HepG2 (cell line): ENCODE measurements around the gene BCAS3. TPM values are rescaled to one million over a fixed set of nuclear protein-coding genes. Genes with fewer than 3 reads are reported as not detected.

Source experiments
- CEBPB ChIP-seq: IDR thresholded peaks from 2 replicates; pipeline ENCODE4 v1.6.1; 2011; ENCODE audit warnings: low read depth, low read length, improper control_type of control experiment, borderline replicate concordance
- GLI4 ChIP-seq: sonication (generic); formaldehyde crosslinking; IDR thresholded peaks from 2 replicates; pipeline ENCODE4 v1.5.1; 2020; ENCODE audit warnings: missing genetic modification reagents, mild to moderate bottlenecking, moderate library complexity, borderline replicate concordance
- HOXA9 ChIP-seq: sonication (generic); formaldehyde crosslinking; IDR thresholded peaks from 2 replicates; pipeline ENCODE4 v1.8.1; 2022; ENCODE audit warnings: missing genetic modification reagents, mild to moderate bottlenecking, moderate library complexity, borderline replicate concordance
- KLF11 ChIP-seq: IDR thresholded peaks from 2 replicates; pipeline ENCODE4 v1.6.1; 2016; ENCODE audit warnings: missing compliant biosample characterization
- NR2F2 ChIP-seq: IDR thresholded peaks from 2 replicates; pipeline ENCODE4 v1.6.1; 2012; ENCODE audit warnings: low read depth, inconsistent platforms, borderline replicate concordance
- ONECUT2 ChIP-seq: sonication (generic); formaldehyde crosslinking; IDR thresholded peaks from 2 replicates; pipeline ENCODE4 v1.4.0; 2020; ENCODE audit warnings: missing genetic modification reagents
- RFXANK ChIP-seq: IDR thresholded peaks from 2 replicates; pipeline ENCODE4 v1.6.1; 2016
- SIN3A ChIP-seq: IDR thresholded peaks from 2 replicates; pipeline ENCODE4 v1.6.1; 2011; ENCODE audit warnings: low read depth, mild to moderate bottlenecking, control low read depth, low read length, borderline replicate concordance
- ZFX ChIP-seq: sonication (generic); formaldehyde crosslinking; IDR thresholded peaks from 2 replicates; pipeline ENCODE4 v1.4.0; 2020; ENCODE audit warnings: mild to moderate bottlenecking, low read depth, missing genetic modification reagents, moderate library complexity
- ZKSCAN1 ChIP-seq: fragments of 150-350 bp; IDR thresholded peaks from 2 replicates; pipeline ENCODE4 v1.6.1; 2014; ENCODE audit warnings: low read length
- ZMYM2 ChIP-seq: sonication (generic); formaldehyde crosslinking; IDR thresholded peaks from 2 replicates; pipeline ENCODE4 v1.8.0; 2022; ENCODE audit warnings: mild to moderate bottlenecking, missing genetic modification reagents
- ZNF180 ChIP-seq: sonication (generic); formaldehyde crosslinking; IDR thresholded peaks from 2 replicates; pipeline ENCODE4 v1.4.0; 2020; ENCODE audit warnings: low read depth, missing genetic modification reagents, borderline replicate concordance
- ZNF230 ChIP-seq: sonication (generic); formaldehyde crosslinking; IDR thresholded peaks from 2 replicates; pipeline ENCODE4 v1.4.0; 2020; ENCODE audit warnings: mild to moderate bottlenecking, missing genetic modification reagents
- ZNF296 ChIP-seq: sonication (generic); formaldehyde crosslinking; conservative IDR thresholded peaks from 2 replicates; pipeline ENCODE4 v1.5.0; 2020; ENCODE audit warnings: mild to moderate bottlenecking, missing genetic modification reagents
- ZNF317 ChIP-seq: sonication (generic); formaldehyde crosslinking; IDR thresholded peaks from 2 replicates; pipeline ENCODE4 v1.5.0; 2020; ENCODE audit warnings: mild to moderate bottlenecking, missing genetic modification reagents
- ZNF333 ChIP-seq: sonication (generic); formaldehyde crosslinking; IDR thresholded peaks from 2 replicates; pipeline ENCODE4 v1.4.0; 2020; ENCODE audit warnings: mild to moderate bottlenecking, missing genetic modification reagents, borderline replicate concordance
- ZNF563 ChIP-seq: sonication (generic); formaldehyde crosslinking; IDR thresholded peaks from 2 replicates; pipeline ENCODE4 v1.8.0; 2022; ENCODE audit warnings: mild to moderate bottlenecking, moderate library complexity, missing genetic modification reagents
- polyA plus RNA-seq, 8 experiments: library from polyadenylated mRNA; depleted of rRNA in 3 of 8; stranded (reverse) in 7 of 8; unstranded in 1 of 8; fragments of >200 nt; fragmentation: Illumina TruSeq in 4 of 8; extraction: Trizol in 4 of 8; gene quantifications; 2 replicates each; pipeline versions ENCODE4 v1.2.1 to v1.2.3, GENCODE V29; 2011 to 2016; ENCODE audit warnings: low read depth in 4 of 8, missing spikeins in 1 of 8, mixed read lengths in 1 of 8; ENCODE audit not compliant: insufficient read depth in 1 of 8
- total RNA-seq, 5 experiments: library from RNA; depleted of rRNA; stranded (reverse); fragments of >200 nt; fragmentation: Illumina TruSeq; extraction: Trizol; gene quantifications; 2 replicates each; pipeline ENCODE4 v1.2.3, GENCODE V29; 2016; ENCODE audit warnings: low read depth in 1 of 5
- TF ChIP-seq, protein P1 (sequence below): IDR thresholded peaks from 2 replicates; pipeline ENCODE4 v1.6.1; 2016; ENCODE audit warnings: missing genetic modification reagents, missing compliant biosample characterization
- TF ChIP-seq, protein P2 (sequence below): sonication (generic); formaldehyde crosslinking; IDR thresholded peaks from 2 replicates; pipeline ENCODE4 v1.4.0; 2020; ENCODE audit warnings: low read depth, missing genetic modification reagents
- TF ChIP-seq, protein P3 (sequence below): sonication (generic); formaldehyde crosslinking; IDR thresholded peaks from 2 replicates; pipeline ENCODE4 v1.5.0; 2020; ENCODE audit warnings: mild to moderate bottlenecking, missing genetic modification reagents, borderline replicate concordance
- TF ChIP-seq, protein P4 (sequence below): sonication (generic); formaldehyde crosslinking; IDR thresholded peaks from 2 replicates; pipeline ENCODE4 v1.9.0; 2021; ENCODE audit warnings: missing genetic modification reagents, borderline replicate concordance

Gene BCAS3
- total and polyA plus RNA-seq, 2 of the 13 experiments (the other 11 are each of a cell fraction or from before 2014, with no cell fraction given) = 10.7 to 11.2 TPM

DNA sequence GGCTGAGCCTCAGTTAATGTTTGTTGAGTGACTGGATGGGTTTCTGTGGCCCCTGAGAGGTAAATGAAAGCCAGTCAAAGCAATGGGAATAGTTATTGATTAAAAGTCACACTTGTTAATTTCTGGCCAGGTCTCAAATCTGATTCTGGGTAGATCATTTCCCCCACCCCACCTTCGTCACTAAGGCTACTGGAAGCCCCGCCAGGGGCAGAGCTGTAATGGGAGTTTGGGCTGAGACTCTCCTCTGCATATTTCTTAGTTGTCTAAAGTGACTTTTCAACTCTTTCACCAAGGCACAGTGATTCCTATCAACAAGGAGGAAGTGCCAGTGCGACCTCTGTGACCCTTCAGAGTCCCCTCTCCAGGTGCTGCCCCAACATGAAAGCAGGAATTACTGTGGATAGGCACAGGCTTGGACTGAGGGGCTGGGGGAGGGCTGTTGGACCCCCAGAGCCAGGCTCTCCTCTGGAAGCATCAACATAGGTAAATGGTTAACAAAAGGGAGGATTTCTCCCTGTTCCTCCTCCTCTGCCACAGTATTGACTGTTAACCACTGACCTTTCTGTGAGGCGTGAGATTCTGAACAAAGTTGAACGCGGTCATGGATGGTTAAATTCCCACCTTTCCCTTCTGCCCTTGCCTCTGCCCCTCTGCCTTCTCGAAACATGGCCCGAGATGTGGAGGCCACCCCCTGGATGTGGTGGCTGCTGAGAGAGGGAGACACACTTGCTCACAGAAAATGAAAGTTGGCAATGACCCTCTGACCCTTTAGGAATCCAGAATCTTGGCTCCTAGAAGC lies 701.2 kb downstream of the BCAS3 start (continued):
- TF ChIP-seq ZFX (CRISPR knock-in tag) = no peak; the same call in 1 of the 2 replicates
- TF ChIP-seq ZMYM2 = no peak
- no peak for TF ChIP-seq ZNF317 (CRISPR knock-in tag)
- no peak for TF ChIP-seq ZNF563
- TF ChIP-seq KLF11 = no peak
- peak; percentile 49; the same call in 1 of the 2 replicates for TF ChIP-seq ONECUT2
- TF ChIP-seq, protein P1, sequence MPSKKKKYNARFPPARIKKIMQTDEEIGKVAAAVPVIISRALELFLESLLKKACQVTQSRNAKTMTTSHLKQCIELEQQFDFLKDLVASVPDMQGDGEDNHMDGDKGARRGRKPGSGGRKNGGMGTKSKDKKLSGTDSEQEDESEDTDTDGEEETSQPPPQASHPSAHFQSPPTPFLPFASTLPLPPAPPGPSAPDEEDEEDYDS (CRISPR knock-in tag) = no peak
- no peak for TF ChIP-seq ZNF180 (CRISPR knock-in tag)
- no peak for TF ChIP-seq GLI4 (CRISPR knock-in tag)
- TF ChIP-seq ZNF333 (CRISPR knock-in tag) = no peak
- TF ChIP-seq ZNF230 = no peak
- TF ChIP-seq NR2F2 = peak; percentile 53; the same call in 1 of the 2 replicates
- no peak for TF ChIP-seq RFXANK (CRISPR knock-in tag)
- TF ChIP-seq HOXA9 (CRISPR knock-in tag) = no peak
- 0 out of 2 replicates have a peak, but pooled peaks have one; percentile 67 for TF ChIP-seq ZNF296 (CRISPR knock-in tag)
- no peak for TF ChIP-seq ZKSCAN1
- TF ChIP-seq, protein P2, sequence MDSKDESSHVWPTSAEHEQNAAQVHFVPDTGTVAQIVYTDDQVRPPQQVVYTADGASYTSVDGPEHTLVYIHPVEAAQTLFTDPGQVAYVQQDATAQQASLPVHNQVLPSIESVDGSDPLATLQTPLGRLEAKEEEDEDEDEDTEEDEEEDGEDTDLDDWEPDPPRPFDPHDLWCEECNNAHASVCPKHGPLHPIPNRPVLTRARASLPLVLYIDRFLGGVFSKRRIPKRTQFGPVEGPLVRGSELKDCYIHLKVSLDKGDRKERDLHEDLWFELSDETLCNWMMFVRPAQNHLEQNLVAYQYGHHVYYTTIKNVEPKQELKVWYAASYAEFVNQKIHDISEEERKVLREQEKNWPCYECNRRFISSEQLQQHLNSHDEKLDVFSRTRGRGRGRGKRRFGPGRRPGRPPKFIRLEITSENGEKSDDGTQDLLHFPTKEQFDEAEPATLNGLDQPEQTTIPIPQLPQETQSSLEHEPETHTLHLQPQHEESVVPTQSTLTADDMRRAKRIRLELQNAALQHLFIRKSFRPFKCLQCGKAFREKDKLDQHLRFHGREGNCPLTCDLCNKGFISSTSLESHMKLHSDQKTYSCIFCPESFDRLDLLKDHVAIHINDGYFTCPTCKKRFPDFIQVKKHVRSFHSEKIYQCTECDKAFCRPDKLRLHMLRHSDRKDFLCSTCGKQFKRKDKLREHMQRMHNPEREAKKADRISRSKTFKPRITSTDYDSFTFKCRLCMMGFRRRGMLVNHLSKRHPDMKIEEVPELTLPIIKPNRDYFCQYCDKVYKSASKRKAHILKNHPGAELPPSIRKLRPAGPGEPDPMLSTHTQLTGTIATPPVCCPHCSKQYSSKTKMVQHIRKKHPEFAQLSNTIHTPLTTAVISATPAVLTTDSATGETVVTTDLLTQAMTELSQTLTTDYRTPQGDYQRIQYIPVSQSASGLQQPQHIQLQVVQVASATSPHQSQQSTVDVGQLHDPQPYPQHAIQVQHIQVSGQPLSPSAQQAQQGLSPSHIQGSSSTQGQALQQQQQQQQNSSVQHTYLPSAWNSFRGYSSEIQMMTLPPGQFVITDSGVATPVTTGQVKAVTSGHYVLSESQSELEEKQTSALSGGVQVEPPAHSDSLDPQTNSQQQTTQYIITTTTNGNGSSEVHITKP (CRISPR knock-in tag) = no peak
- TF ChIP-seq, protein P3, sequence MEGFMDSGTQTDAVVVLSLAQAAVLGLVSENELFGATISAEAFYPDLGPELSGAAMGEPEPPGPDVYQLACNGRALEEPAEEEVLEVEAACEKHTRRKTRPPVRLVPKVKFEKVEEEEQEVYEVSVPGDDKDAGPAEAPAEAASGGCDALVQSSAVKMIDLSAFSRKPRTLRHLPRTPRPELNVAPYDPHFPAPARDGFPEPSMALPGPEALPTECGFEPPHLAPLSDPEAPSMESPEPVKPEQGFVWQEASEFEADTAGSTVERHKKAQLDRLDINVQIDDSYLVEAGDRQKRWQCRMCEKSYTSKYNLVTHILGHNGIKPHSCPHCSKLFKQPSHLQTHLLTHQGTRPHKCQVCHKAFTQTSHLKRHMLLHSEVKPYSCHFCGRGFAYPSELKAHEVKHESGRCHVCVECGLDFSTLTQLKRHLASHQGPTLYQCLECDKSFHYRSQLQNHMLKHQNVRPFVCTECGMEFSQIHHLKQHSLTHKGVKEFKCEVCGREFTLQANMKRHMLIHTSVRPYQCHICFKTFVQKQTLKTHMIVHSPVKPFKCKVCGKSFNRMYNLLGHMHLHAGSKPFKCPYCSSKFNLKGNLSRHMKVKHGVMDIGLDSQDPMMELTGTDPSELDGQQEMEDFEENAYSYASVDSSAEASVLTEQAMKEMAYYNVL (CRISPR knock-in tag) = no peak
- TF ChIP-seq, protein P4, sequence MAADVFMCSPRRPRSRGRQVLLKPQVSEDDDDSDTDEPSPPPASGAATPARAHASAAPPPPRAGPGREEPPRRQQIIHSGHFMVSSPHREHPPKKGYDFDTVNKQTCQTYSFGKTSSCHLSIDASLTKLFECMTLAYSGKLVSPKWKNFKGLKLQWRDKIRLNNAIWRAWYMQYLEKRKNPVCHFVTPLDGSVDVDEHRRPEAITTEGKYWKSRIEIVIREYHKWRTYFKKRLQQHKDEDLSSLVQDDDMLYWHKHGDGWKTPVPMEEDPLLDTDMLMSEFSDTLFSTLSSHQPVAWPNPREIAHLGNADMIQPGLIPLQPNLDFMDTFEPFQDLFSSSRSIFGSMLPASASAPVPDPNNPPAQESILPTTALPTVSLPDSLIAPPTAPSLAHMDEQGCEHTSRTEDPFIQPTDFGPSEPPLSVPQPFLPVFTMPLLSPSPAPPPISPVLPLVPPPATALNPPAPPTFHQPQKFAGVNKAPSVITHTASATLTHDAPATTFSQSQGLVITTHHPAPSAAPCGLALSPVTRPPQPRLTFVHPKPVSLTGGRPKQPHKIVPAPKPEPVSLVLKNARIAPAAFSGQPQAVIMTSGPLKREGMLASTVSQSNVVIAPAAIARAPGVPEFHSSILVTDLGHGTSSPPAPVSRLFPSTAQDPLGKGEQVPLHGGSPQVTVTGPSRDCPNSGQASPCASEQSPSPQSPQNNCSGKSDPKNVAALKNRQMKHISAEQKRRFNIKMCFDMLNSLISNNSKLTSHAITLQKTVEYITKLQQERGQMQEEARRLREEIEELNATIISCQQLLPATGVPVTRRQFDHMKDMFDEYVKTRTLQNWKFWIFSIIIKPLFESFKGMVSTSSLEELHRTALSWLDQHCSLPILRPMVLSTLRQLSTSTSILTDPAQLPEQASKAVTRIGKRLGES (CRISPR knock-in tag) = no peak
- TF ChIP-seq SIN3A = no peak
- TF ChIP-seq CEBPB = no peak
